GM12878 (cell line): ENCODE measurements around the gene HIVEP3.

Experiments
- EGR1 ChIP-seq, 2 experiments: IDR thresholded peaks; 1 replicate in 1 of 2; 2 replicates in 1 of 2; pipeline ENCODE4 v1.6.1; 2011 to 2012; ENCODE audit warnings: low read depth in 2 of 2, low read length in 2 of 2, borderline replicate concordance in 1 of 2, mild to moderate bottlenecking in 1 of 2, moderate library complexity in 1 of 2
- KDM1A ChIP-seq: fragments of 200-600 bp; sonication (generic); IDR thresholded peaks from 2 replicates; pipeline ENCODE4 v1.6.1; 2016; ENCODE audit warnings: borderline replicate concordance
- PAX5 ChIP-seq: IDR thresholded peaks from 2 replicates; pipeline ENCODE4 v1.6.1; 2011; ENCODE audit warnings: low read depth, low read length, borderline replicate concordance
- POLR2A ChIP-seq: IDR thresholded peaks from 2 replicates; pipeline ENCODE4 v1.6.1; 2011; ENCODE audit warnings: low read depth, mild to moderate bottlenecking, low read length
- POLR2AphosphoS5 ChIP-seq: IDR thresholded peaks from 2 replicates; pipeline ENCODE4 v1.6.1; 2011; ENCODE audit warnings: mild to moderate bottlenecking, low read length, inconsistent platforms
- RCOR1 ChIP-seq: conservative IDR thresholded peaks from 2 replicates; pipeline ENCODE4 v1.6.1; 2012; ENCODE audit warnings: low read depth, low read length, improper control_type of control experiment
- USF2 ChIP-seq: IDR thresholded peaks from 2 replicates; pipeline ENCODE4 v1.6.1; 2011; ENCODE audit warnings: low read depth, low read length, improper control_type of control experiment, borderline replicate concordance
- ZNF217 ChIP-seq: fragments of 450-650 bp; IDR thresholded peaks from 2 replicates; pipeline ENCODE4 v1.6.1; 2017; ENCODE audit warnings: antibody characterized with exemption, mild to moderate bottlenecking
- TF ChIP-seq, protein P1 (sequence below): IDR thresholded peaks from 2 replicates; pipeline ENCODE4 v1.6.1; 2012; ENCODE audit warnings: low read depth, low read length, improper control_type of control experiment
- TF ChIP-seq, protein P2 (sequence below): IDR thresholded peaks from 2 replicates; pipeline ENCODE4 v1.6.1; 2012; ENCODE audit warnings: low read depth, low read length, improper control_type of control experiment

DNA sequence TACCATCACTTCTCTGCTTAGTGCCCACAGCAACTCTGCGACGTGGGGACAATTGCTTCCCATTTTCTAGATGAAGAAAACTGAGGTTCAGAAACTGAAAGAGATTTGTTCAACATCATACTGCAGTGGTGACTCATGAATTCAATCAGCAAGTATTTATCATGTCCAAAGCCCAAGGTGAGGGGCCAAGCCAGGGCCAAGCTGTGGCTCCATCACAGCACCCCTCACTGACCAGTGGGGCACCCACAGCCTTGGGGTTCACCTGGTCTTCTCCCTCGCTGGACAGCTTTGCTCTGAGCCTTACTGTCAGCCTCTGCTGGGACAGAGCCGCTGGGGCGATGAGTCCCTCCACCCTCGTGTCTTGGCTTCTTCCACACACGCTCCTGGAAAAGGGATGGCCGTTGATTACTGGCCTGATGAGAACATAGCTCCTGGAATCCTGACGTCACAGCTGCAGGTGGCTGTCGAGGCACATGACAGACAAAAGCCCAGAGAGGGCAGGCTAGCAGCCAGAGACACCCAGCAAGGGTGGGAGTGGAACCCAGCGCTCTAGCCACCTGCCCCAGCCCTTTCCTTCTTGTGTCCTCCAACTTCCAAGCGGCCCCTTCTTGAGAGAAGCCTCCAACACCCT, 440.5 kb downstream of the HIVEP3 start:
- TF ChIP-seq PAX5: no peak
- TF ChIP-seq, protein P1, sequence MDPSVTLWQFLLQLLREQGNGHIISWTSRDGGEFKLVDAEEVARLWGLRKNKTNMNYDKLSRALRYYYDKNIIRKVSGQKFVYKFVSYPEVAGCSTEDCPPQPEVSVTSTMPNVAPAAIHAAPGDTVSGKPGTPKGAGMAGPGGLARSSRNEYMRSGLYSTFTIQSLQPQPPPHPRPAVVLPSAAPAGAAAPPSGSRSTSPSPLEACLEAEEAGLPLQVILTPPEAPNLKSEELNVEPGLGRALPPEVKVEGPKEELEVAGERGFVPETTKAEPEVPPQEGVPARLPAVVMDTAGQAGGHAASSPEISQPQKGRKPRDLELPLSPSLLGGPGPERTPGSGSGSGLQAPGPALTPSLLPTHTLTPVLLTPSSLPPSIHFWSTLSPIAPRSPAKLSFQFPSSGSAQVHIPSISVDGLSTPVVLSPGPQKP: no peak
- no peak for TF ChIP-seq EGR1 (IDR thresholded peaks at IDR 0.05; ENCODE audit: borderline replicate concordance in 1 of 2, low read depth in 2 of 2, low read length in 2 of 2)
- TF ChIP-seq USF2: no peak
- TF ChIP-seq POLR2A: no peak
- TF ChIP-seq, protein P2, sequence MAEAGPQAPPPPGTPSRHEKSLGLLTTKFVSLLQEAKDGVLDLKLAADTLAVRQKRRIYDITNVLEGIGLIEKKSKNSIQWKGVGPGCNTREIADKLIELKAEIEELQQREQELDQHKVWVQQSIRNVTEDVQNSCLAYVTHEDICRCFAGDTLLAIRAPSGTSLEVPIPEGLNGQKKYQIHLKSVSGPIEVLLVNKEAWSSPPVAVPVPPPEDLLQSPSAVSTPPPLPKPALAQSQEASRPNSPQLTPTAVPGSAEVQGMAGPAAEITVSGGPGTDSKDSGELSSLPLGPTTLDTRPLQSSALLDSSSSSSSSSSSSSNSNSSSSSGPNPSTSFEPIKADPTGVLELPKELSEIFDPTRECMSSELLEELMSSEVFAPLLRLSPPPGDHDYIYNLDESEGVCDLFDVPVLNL: no peak
- no peak for TF ChIP-seq RCOR1
- no peak for TF ChIP-seq POLR2AphosphoS5
- TF ChIP-seq ZNF217: no peak
- no peak for TF ChIP-seq KDM1A
